Forelimb muscle (tissue), 1 donor: ENCODE data around the gene RMND5A. TPM values are rescaled to one million over a fixed set of nuclear protein-coding genes. Genes with fewer than 3 reads are reported as not detected.
"Not testable (repeated sequence)": the region's sequence is repeated elsewhere in the genome, so short reads cannot be mapped to it uniquely, and the experiment has no call there.

Experiments used
- DNase-seq: peaks from one replicate; pipeline ENCODE4 v3.0.0-alpha.2; 2013; ENCODE audit warnings: low read depth
- polyA plus RNA-seq: library from polyadenylated mRNA; unstranded; fragments of 120-200 nt; gene quantifications from one replicate; pipeline ENCODE4 v1.2.1, GENCODE V29; 2013; ENCODE audit not compliant: insufficient read length

The RMND5A gene
- 36.9 TPM for polyA plus RNA-seq

- DNase-seq = peak; percentile 44
Observed at GRCh38 chr2:86719637-86720539, at the start of gene RMND5A. RMND5A (plus strand) TSS chr2:86720291; CDS start chr2:86720668, 377 bp downstream.

GRCh38 chr2:86671337-86671981 lies 48.6 kb upstream of the RMND5A start:
- DNase-seq = no peak

GRCh38 chr2:86672027-86672545 lies 48.0 kb upstream of the RMND5A start:
- DNase-seq = no peak

GRCh38 chr2:86673011-86673410 lies 47.1 kb upstream of the RMND5A start:
- no peak for DNase-seq

- no peak for DNase-seq
Observed at GRCh38 chr2:86673986-86674670, 46.0 kb upstream of the RMND5A start.

GRCh38 chr2:86675104-86675503 lies 45.0 kb upstream of the RMND5A start:
- DNase-seq = no peak

- DNase-seq = no peak
Observed at GRCh38 chr2:86675511-86676015, 44.5 kb upstream of the RMND5A start.

- no peak for DNase-seq
Observed at GRCh38 chr2:86677816-86678215, 42.3 kb upstream of the RMND5A start.

GRCh38 chr2:86679036-86679435 lies 41.1 kb upstream of the RMND5A start:
- no peak for DNase-seq

- no peak for DNase-seq
Observed at GRCh38 chr2:86685351-86685750, 34.7 kb upstream of the RMND5A start.

- no peak for DNase-seq
Observed at GRCh38 chr2:86686460-86686859, 33.6 kb upstream of the RMND5A start.

- no peak for DNase-seq
Observed at GRCh38 chr2:86686905-86687304, 33.2 kb upstream of the RMND5A start.

- no peak for DNase-seq
Observed at GRCh38 chr2:86695053-86695691, 24.9 kb upstream of the RMND5A start.

GRCh38 chr2:86697551-86698104 lies 22.5 kb upstream of the RMND5A start:
- no peak for DNase-seq

- DNase-seq = no peak
Observed at GRCh38 chr2:86700690-86701089, 19.4 kb upstream of the RMND5A start.

- DNase-seq = no peak
Observed at GRCh38 chr2:86703704-86704361, 16.3 kb upstream of the RMND5A start.

GRCh38 chr2:86704459-86704971 lies 15.6 kb upstream of the RMND5A start:
- no peak for DNase-seq

GRCh38 chr2:86706220-86706619 lies 13.9 kb upstream of the RMND5A start:
- no peak for DNase-seq

GRCh38 chr2:86706935-86707334 lies 13.2 kb upstream of the RMND5A start:
- DNase-seq = no peak

- not testable (repeated sequence) for DNase-seq
Observed at GRCh38 chr2:86708126-86708525, 12.0 kb upstream of the RMND5A start.
